Esophagus muscularis mucosa (tissue), 4 donors: ENCODE results near the gene RBFOX2. TPM values are rescaled to one million over a fixed set of nuclear protein-coding genes. Genes with fewer than 3 reads are reported as not detected.
A peak's percentile ranks its signal among the peaks of the same experiment; 100 is the strongest.

ENCODE experiments used
- DNase-seq: peaks from one replicate; pipeline ENCODE4 v3.0.0-alpha.2; 2017; ENCODE audit errors: extremely low spot score
- H3K27ac ChIP-seq, 4 donors: fragments of 200-600 bp; sonication (generic); replicated peaks in 1 of 4; 1 replicate in 3 of 4; 2 replicates in 1 of 4; pipeline ENCODE4 v1.5.1; 2016 to 2019; ENCODE audit warnings: mild to moderate bottlenecking in 1 of 4
- H3K27me3 ChIP-seq, 4 donors: fragments of 200-600 bp; sonication (generic); one replicate each; pipeline versions ENCODE4 v1.5.1 to v1.6.0; 2016 to 2019
- H3K36me3 ChIP-seq, 4 donors: fragments of 200-600 bp; sonication (generic); one replicate each; pipeline ENCODE4 v1.5.1; 2016 to 2019
- H3K4me1 ChIP-seq, 4 donors: fragments of 200-600 bp; sonication (generic); one replicate each; pipeline ENCODE4 v1.5.1; 2016 to 2019
- H3K4me3 ChIP-seq, 4 donors: fragments of 200-600 bp; sonication (generic); 1 replicate in 2 of 4; 2 replicates in 2 of 4; pipeline ENCODE4 v1.5.1; 2016 to 2019; ENCODE audit warnings: mild to moderate bottlenecking in 4 of 4, moderate library complexity in 1 of 4
- H3K9me3 ChIP-seq, 4 donors: fragments of 200-600 bp; sonication (generic); 1 replicate in 3 of 4; 2 replicates in 1 of 4; pipeline ENCODE4 v1.5.1; 2016 to 2019
- CTCF ChIP-seq, 3 experiments: fragments of 200-600 bp in 2 of 3; fragments of 450-650 bp in 1 of 3; sonication (generic) in 2 of 3; IDR thresholded peaks; one replicate each; pipeline ENCODE4 v1.5.1; 2017 to 2019; ENCODE audit warnings: antibody characterized with exemption in 3 of 3, mild to moderate bottlenecking in 2 of 3, moderate library complexity in 1 of 3
- EP300 ChIP-seq: sonication (generic); formaldehyde crosslinking; IDR thresholded peaks from one replicate; pipeline ENCODE4 v1.6.1; 2017; ENCODE audit warnings: antibody characterized with exemption
- POLR2A ChIP-seq: fragments of 450-650 bp; IDR thresholded peaks from one replicate; pipeline ENCODE4 v1.6.1; 2017; ENCODE audit warnings: antibody characterized with exemption, moderate library complexity, mild to moderate bottlenecking, low read depth
- POLR2AphosphoS5 ChIP-seq, 2 donors: sonication (generic); formaldehyde crosslinking; IDR thresholded peaks; one replicate each; pipeline ENCODE4 v1.6.1; 2017; ENCODE audit warnings: antibody characterized with exemption in 2 of 2
- WGBS: methylation state at CpG from one replicate; pipeline ENCODE4 v1.1.5; 2018; 5-methylcytosine and 5-hydroxymethylcytosine counted together
- intact Hi-C: fragments of 100-400 bp; cut with DNase I; formaldehyde crosslinking; loops from one replicate; pipeline ENCODE4 v1.15.1; 2023
- total RNA-seq, 4 donors: library from RNA; depleted of rRNA; stranded (reverse); fragments of >200 nt; gene quantifications; one replicate each; pipeline versions ENCODE4 v1.1.0 to v1.2.1, GENCODE V29; 2016

RBFOX2 gene
- total RNA-seq, 4 donors from 2014 or later, result 113 to 179 (median 155) TPM

DNA sequence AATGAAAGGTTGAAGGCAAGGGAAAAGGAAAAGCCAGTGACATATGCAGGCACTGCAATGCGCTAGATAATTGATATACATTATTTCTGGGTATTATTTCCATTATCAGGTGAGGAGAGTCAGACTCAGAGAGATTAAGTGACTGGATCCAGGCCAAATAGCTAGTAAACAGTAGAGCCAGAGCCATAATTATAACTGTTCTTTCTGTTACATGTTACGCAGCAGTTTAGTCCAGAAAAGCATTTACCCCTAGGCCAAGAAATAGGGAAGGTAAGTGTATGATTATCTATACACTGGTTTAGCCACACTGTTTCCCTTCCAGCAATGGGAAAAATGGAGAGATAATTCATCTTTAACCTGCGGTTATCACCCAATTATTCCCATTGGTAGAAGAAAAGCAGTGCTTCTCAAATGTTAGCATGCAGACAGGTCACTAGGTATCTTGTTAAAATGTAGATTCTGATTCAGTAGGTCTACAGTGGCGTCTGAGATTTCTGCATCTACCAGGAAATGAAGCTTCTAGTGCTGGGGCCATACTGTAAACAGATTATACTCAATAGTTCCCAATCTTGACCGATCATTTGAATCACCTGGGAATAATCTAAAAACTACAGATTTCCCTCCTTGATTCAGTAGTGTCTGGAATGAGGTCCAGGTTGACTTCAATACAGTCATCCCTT is 69.4 kb downstream of the RBFOX2 start:
- intact Hi-C loops, result no loop called here
- 83% methylated on average over 5 of the region's 5 CpGs for WGBS
- no peak for TF ChIP-seq POLR2AphosphoS5 (IDR thresholded peaks at IDR 0.05)
- no peak for TF ChIP-seq CTCF (IDR thresholded peaks at IDR 0.05)
- no peak for TF ChIP-seq EP300
- TF ChIP-seq POLR2A, result no peak

DNA sequence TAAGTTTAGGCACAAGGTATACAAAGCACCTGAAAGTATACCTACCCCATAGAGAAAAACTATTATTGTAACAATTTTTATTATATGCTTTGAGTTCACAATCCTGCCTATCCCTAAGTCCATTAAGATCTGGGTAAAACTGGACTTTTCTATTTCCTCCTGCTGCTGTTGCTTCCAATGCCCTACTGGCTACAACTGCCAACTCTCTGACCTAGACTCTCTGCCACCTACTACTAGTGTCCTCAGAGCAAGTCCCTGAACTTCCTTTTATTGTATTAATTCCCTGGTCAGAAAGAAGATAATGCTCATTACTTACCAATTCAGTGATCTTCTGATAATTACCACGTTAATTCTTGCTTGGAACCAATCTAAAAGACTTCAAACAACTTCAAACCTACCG is 70.3 kb downstream of the RBFOX2 start:
- Histone ChIP-seq H3K4me1 (peaks cover 26 to 60% (median 57%) of the 10 kb centered on the region in 4 donors), H3K27me3 (no peaks in the 10 kb centered on the region), H3K36me3 (no peaks in the 10 kb centered on the region), H3K27ac (peak overlapping the region in 2 of 4 donors; percentile 20 to 71), H3K4me3 (no peak overlapping the region), H3K9me3 (no peaks in the 10 kb centered on the region)
- WGBS, result 68% methylated on average over 2 of the region's 2 CpGs
- DNase-seq, result no peak
- intact Hi-C loops, result no loop called here
- TF ChIP-seq CTCF (IDR thresholded peaks at IDR 0.05) (no peak), EP300 (no peak), POLR2A (no peak), POLR2AphosphoS5 (IDR thresholded peaks at IDR 0.05) (no peak)

More for the DNA sequence above, 69.4 kb downstream of the RBFOX2 start:
- Histone ChIP-seq H3K27ac (peak overlapping the region in 3 of 4 donors; percentile 20 to 71 (median 35)), H3K9me3 (no peaks in the 10 kb centered on the region), H3K4me3 (no peak overlapping the region), H3K4me1 (peaks cover 26 to 60% (median 57%) of the 10 kb centered on the region in 4 donors), H3K36me3 (no peaks in the 10 kb centered on the region), H3K27me3 (no peaks in the 10 kb centered on the region)
- no peak for DNase-seq

- peaks cover 26 to 58% (median 56%) of the 10 kb centered on the region in 4 donors for H3K4me1 ChIP-seq
- 76% methylated on average over 1 of the region's 1 CpG for WGBS
- no peak overlapping the region for H3K4me3 ChIP-seq
- no peak for TF ChIP-seq CTCF (IDR thresholded peaks at IDR 0.05)
- TF ChIP-seq EP300, result no peak
- no peak for TF ChIP-seq POLR2AphosphoS5 (IDR thresholded peaks at IDR 0.05)
- no peaks in the 10 kb centered on the region for H3K27me3 ChIP-seq
- no peaks in the 10 kb centered on the region for H3K9me3 ChIP-seq
- no peak for DNase-seq
- H3K36me3 ChIP-seq, result no peaks in the 10 kb centered on the region
- intact Hi-C loops, result no loop called here
- H3K27ac ChIP-seq, result peak overlapping the region in 3 of 4 donors; percentile 5 to 71 (median 27)
Observed at GRCh38 chr22:35957589-35957988, 71.0 kb downstream of the RBFOX2 start.

DNA sequence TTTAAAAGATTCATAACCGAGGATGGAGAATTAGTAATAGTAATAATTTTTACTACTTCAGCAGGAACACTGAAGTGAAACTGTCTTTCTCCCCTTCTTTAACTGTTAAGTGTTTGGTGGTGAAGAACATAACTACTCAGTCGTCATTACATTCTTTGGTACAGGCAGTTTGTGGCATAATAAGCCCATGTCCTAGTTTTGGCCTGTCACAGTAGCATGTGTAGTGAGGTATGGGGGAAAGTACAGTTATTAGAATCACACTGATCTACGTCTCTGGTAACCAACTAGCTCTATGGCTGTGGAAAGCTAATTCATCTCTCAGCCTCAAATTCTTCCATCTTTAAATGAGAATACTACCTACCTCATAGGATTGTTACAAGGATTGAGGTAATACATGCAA is 71.8 kb downstream of the RBFOX2 start:
- TF ChIP-seq POLR2A, result no peak
- TF ChIP-seq CTCF (IDR thresholded peaks at IDR 0.05), result no peak
- no peak for TF ChIP-seq POLR2AphosphoS5 (IDR thresholded peaks at IDR 0.05)
- TF ChIP-seq EP300, result no peak
- Histone ChIP-seq H3K27ac (peak overlapping the region in 3 of 4 donors; percentile 5 to 37 (median 27)), H3K27me3 (no peaks in the 10 kb centered on the region), H3K9me3 (no peaks in the 10 kb centered on the region), H3K4me1 (peaks cover 24 to 58% (median 56%) of the 10 kb centered on the region in 4 donors), H3K4me3 (no peak overlapping the region), H3K36me3 (no peaks in the 10 kb centered on the region)
- DNase-seq, result no peak
- intact Hi-C loops, result no loop called here
- WGBS, result 59% methylated on average over 3 of the region's 3 CpGs
